Measurements from ENCODE around the gene MAN2B1.

MAN2B1 gene

DNA sequence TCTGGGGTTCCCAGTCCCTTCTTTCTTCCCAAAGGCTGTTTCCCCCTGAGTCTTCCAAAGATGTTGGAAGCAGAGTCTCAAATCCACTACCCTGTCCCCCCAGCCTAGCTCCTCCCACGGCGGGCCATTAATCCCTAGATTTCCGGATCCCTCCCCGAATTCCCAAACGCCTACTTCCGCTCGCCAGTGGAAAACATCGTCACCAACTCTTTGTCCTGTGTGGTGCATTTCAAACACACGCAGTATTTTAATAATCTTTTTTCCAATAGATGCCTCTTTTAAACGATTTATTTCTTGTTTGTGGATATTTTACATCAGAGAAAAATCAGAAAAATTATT lies 55.2 kb downstream of the MAN2B1 start:
- Histone ChIP-seq H3F3A (ENCODE audit: control insufficient read depth, insufficient read depth) (peaks cover 15% of the 10 kb centered on the region), H4K20me1 (ENCODE audit: control insufficient read depth, insufficient read depth, low read depth, low read length) (peaks cover 14% of the 10 kb centered on the region), H3K4me1 (ENCODE audit: control insufficient read depth, low read length) (peaks cover 42% of the 10 kb centered on the region), H3K27me3 (ENCODE audit: control insufficient read depth, low read length) (peaks cover 16% of the 10 kb centered on the region), H3K79me2 (ENCODE audit: control insufficient read depth, low read length) (peaks cover 25% of the 10 kb centered on the region), H3K36me3 (ENCODE audit: control insufficient read depth, low read length) (no peaks in the 10 kb centered on the region), H3K9me2 (replicated peaks; ENCODE audit: control insufficient read depth, low read length) (no peaks in the 10 kb centered on the region), H3K9me3 (ENCODE audit: control insufficient read depth, insufficient read depth, low read length) (no peaks in the 10 kb centered on the region), H3K4me3 (ENCODE audit: low read length) (peak overlapping the region; percentile 88), H3K4me2 (ENCODE audit: low read length) (peak overlapping the region; percentile 88), H3K27ac (ENCODE audit: low read depth, low read length) (no peak overlapping the region)
- no peak for TF ChIP-seq EZH2phosphoT487 (IDR thresholded peaks at IDR 0.05; ENCODE audit: borderline replicate concordance, low read length)
- TF ChIP-seq, protein P1, sequence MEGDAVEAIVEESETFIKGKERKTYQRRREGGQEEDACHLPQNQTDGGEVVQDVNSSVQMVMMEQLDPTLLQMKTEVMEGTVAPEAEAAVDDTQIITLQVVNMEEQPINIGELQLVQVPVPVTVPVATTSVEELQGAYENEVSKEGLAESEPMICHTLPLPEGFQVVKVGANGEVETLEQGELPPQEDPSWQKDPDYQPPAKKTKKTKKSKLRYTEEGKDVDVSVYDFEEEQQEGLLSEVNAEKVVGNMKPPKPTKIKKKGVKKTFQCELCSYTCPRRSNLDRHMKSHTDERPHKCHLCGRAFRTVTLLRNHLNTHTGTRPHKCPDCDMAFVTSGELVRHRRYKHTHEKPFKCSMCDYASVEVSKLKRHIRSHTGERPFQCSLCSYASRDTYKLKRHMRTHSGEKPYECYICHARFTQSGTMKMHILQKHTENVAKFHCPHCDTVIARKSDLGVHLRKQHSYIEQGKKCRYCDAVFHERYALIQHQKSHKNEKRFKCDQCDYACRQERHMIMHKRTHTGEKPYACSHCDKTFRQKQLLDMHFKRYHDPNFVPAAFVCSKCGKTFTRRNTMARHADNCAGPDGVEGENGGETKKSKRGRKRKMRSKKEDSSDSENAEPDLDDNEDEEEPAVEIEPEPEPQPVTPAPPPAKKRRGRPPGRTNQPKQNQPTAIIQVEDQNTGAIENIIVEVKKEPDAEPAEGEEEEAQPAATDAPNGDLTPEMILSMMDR (IDR thresholded peaks at IDR 0.05; ENCODE audit: low read depth, low read length, poor library complexity, severe bottlenecking) = no peak

DNA sequence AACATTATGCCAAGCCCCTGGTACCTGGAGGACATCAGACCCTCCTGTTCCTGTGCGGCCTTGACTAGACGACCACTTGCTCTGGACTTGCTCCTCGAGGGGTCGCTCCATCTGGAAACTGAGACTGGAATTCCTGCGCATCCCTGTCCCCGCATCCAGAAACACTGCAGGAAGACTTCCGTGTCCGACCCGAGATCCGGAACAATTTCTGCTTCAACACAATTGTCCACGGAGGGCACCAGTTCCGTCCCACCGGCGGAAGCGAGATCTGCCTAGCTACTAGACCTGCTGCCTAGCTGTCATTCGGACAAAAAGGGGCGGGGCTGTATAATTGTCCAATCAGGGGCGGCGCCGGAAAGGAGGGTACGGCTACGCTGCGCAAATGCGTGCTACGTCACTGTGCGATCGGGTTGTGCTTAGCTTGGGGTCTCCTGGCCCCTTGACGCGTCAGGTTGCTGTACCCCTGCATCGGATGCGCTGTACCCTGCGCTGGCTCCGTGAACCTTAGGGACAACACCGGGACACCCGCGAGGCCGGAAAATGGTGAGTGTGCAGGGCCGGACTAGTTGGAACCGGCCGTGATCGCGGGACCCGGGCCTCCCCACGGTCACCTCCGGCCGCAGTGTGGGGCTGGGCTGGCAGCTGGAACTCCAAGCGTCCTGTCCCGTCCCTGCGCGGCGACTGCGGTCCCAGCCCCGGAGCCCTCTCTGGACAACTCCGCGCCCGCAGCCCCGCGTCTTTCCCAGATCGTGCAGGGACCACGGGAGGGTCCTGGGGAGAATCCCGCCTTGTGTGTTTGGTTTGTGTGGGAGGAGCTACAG lies 55.8 kb downstream of the MAN2B1 start, which contains the start of the genes ZNF490 and ZNF791:
ZNF490 (minus strand) TSS at position 274 of the 821 bp plus-strand sequence; CDS start at position 141, 133 bp downstream.
ZNF791 (plus strand) TSS at position 381 of the 821 bp plus-strand sequence; CDS start at position 541, 160 bp downstream.
- H3K4me2 ChIP-seq (ENCODE audit: low read length) = peak within 1 kb of the TSS; percentile 88
- peaks cover 38% of the 10 kb centered on the region for H3K4me1 ChIP-seq (ENCODE audit: control insufficient read depth, low read length)
- peaks cover 10% of the 10 kb centered on the region for H3K27me3 ChIP-seq (ENCODE audit: control insufficient read depth, low read length)
- H3K4me3 ChIP-seq (ENCODE audit: low read length) = peak within 1 kb of the TSS; percentile 88
- no peaks in the 10 kb centered on the region for H3K36me3 ChIP-seq (ENCODE audit: control insufficient read depth, low read length)
- H3K9me3 ChIP-seq (ENCODE audit: control insufficient read depth, insufficient read depth, low read length) = no peaks in the 10 kb centered on the region
- H3F3A ChIP-seq (ENCODE audit: control insufficient read depth, insufficient read depth) = peaks cover 15% of the 10 kb centered on the region
- H3K79me2 ChIP-seq (ENCODE audit: control insufficient read depth, low read length) = peaks cover 19% of the 10 kb centered on the region
- no peaks in the 10 kb centered on the region for H3K9me2 ChIP-seq (replicated peaks; ENCODE audit: control insufficient read depth, low read length)
- TF ChIP-seq, protein P1 (IDR thresholded peaks at IDR 0.05; ENCODE audit: low read depth, low read length, poor library complexity, severe bottlenecking) = no peak
- TF ChIP-seq EZH2phosphoT487 (IDR thresholded peaks at IDR 0.05; ENCODE audit: borderline replicate concordance, low read length) = no peak
- H4K20me1 ChIP-seq (ENCODE audit: control insufficient read depth, insufficient read depth, low read depth, low read length) = peaks cover 12% of the 10 kb centered on the region
- no peak within 1 kb of the TSS for H3K27ac ChIP-seq (ENCODE audit: low read depth, low read length)

DNA sequence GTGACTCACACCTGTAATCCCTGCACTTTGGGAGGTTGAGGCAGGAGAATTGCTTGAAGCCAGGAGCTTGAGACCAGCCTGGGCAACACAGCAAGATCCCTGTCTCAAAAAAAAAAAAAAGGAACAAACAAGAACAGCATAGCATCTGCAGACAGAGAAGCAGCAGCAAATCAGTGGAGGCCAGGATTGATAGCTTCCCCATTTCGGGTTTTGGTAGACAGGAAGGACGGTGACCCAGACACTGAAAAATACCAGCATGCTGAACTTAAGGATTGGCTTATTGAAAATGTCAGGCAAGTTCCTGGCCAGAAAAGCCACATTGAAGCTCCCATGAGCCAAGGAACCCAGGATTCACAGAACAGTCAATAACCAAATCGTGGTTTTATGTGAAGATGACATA lies 58.9 kb downstream of the MAN2B1 start:
- Histone ChIP-seq H3K4me3 (ENCODE audit: low read length) (no peak overlapping the region), H3K4me1 (ENCODE audit: control insufficient read depth, low read length) (peaks cover 22% of the 10 kb centered on the region), H3K9me3 (ENCODE audit: control insufficient read depth, insufficient read depth, low read length) (no peaks in the 10 kb centered on the region), H3F3A (ENCODE audit: control insufficient read depth, insufficient read depth) (peaks cover 12% of the 10 kb centered on the region), H4K20me1 (ENCODE audit: control insufficient read depth, insufficient read depth, low read depth, low read length) (peaks cover 4% of the 10 kb centered on the region), H3K4me2 (ENCODE audit: low read length) (no peak overlapping the region), H3K27ac (ENCODE audit: low read depth, low read length) (no peak overlapping the region), H3K27me3 (ENCODE audit: control insufficient read depth, low read length) (peaks cover 5% of the 10 kb centered on the region; the same call in 1 of the 2 replicates), H3K79me2 (ENCODE audit: control insufficient read depth, low read length) (peaks cover 12% of the 10 kb centered on the region), H3K36me3 (ENCODE audit: control insufficient read depth, low read length) (no peaks in the 10 kb centered on the region), H3K9me2 (replicated peaks; ENCODE audit: control insufficient read depth, low read length) (no peaks in the 10 kb centered on the region)
- TF ChIP-seq EZH2phosphoT487 (IDR thresholded peaks at IDR 0.05; ENCODE audit: borderline replicate concordance, low read length) = no peak
- TF ChIP-seq, protein P1 (IDR thresholded peaks at IDR 0.05; ENCODE audit: low read depth, low read length, poor library complexity, severe bottlenecking) = no peak

Data from DOHH2 (cell line).